Osteocyte (in vitro differentiated cells): ENCODE results near the gene LRRC46. TPM values are rescaled to one million over a fixed set of nuclear protein-coding genes. Genes with fewer than 3 reads are reported as not detected.

ENCODE experiments used
- DNase-seq: peaks from one replicate; pipeline ENCODE4 v3.0.0; 2021; ENCODE audit warnings: mixed read lengths; ENCODE audit not compliant: unreplicated experiment; ENCODE audit errors: extremely low spot score
- H3K27ac Mint-ChIP-seq: one replicate; pipeline ENCODE4 v1.8.0; 2021; ENCODE audit warnings: mild to moderate bottlenecking, mixed read lengths; ENCODE audit not compliant: unreplicated experiment
- H3K27me3 Mint-ChIP-seq: one replicate; pipeline ENCODE4 v1.8.0; 2021; ENCODE audit warnings: mixed read lengths; ENCODE audit not compliant: unreplicated experiment
- H3K36me3 Mint-ChIP-seq: one replicate; pipeline ENCODE4 v1.8.0; 2021; ENCODE audit warnings: mixed read lengths; ENCODE audit not compliant: unreplicated experiment
- H3K4me1 Mint-ChIP-seq: one replicate; pipeline ENCODE4 v1.8.0; 2021; ENCODE audit warnings: mixed read lengths; ENCODE audit not compliant: unreplicated experiment
- H3K4me3 Mint-ChIP-seq: one replicate; pipeline ENCODE4 v1.8.0; 2021; ENCODE audit warnings: mild to moderate bottlenecking, moderate library complexity, mixed read lengths; ENCODE audit not compliant: unreplicated experiment
- H3K9me3 Mint-ChIP-seq: one replicate; pipeline ENCODE4 v1.8.0; 2021; ENCODE audit warnings: mixed read lengths; ENCODE audit not compliant: unreplicated experiment
- total RNA-seq: library from RNA; stranded (reverse); gene quantifications from 2 replicates; pipeline ENCODE4 v1.2.1, GENCODE V29; 2021
- TF ChIP-seq, protein P1 (sequence below): fragments of 200-600 bp; sonication (generic); IDR thresholded peaks from 2 replicates; pipeline ENCODE4 v1.5.0; 2021; ENCODE audit warnings: antibody characterized with exemption, mild to moderate bottlenecking, moderate library complexity

Gene LRRC46
- total RNA-seq, 1 donor from 2014 or later = 0.54 TPM

DNA sequence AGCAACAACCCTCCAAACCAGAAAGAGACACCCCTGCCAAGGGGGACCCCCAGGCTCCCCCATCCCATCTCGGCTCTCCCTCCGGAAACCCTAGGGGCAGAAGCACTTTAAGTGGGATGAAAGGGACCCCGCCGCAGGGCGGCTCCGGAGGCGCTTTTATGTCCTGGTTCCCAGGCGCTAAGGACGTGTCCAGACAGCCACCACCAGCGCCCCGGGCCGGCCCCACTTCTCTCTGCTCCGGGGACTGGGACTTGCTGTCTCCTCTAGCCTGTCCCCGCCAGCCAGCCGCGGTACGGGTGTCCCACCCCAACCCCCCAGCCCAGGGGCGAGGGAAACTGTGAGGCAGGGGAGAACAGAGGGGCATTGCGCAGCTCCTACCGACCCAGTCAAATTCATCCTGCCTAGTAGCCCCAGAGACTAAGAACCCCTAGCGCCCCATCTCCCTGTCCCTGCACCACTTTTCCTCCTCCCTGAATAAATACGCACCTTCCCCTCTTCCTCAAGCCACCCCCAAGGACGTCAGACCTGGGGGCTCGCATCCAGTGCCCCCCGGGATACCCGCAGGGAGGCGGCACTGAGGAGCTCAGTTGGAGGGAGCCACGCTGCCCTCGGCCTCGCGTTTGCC, 15.4 kb downstream of the LRRC46 start:
- H3K4me3 Mint-ChIP-seq = no peak overlapping the region
- peaks cover 16% of the 10 kb centered on the region for H3K4me1 Mint-ChIP-seq
- no peaks in the 10 kb centered on the region for H3K36me3 Mint-ChIP-seq
- no peak overlapping the region for H3K27ac Mint-ChIP-seq
- TF ChIP-seq, protein P1, sequence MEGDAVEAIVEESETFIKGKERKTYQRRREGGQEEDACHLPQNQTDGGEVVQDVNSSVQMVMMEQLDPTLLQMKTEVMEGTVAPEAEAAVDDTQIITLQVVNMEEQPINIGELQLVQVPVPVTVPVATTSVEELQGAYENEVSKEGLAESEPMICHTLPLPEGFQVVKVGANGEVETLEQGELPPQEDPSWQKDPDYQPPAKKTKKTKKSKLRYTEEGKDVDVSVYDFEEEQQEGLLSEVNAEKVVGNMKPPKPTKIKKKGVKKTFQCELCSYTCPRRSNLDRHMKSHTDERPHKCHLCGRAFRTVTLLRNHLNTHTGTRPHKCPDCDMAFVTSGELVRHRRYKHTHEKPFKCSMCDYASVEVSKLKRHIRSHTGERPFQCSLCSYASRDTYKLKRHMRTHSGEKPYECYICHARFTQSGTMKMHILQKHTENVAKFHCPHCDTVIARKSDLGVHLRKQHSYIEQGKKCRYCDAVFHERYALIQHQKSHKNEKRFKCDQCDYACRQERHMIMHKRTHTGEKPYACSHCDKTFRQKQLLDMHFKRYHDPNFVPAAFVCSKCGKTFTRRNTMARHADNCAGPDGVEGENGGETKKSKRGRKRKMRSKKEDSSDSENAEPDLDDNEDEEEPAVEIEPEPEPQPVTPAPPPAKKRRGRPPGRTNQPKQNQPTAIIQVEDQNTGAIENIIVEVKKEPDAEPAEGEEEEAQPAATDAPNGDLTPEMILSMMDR = no peak
- H3K27me3 Mint-ChIP-seq = peaks cover 44% of the 10 kb centered on the region
- no peak for DNase-seq
- no peaks in the 10 kb centered on the region for H3K9me3 Mint-ChIP-seq

DNA sequence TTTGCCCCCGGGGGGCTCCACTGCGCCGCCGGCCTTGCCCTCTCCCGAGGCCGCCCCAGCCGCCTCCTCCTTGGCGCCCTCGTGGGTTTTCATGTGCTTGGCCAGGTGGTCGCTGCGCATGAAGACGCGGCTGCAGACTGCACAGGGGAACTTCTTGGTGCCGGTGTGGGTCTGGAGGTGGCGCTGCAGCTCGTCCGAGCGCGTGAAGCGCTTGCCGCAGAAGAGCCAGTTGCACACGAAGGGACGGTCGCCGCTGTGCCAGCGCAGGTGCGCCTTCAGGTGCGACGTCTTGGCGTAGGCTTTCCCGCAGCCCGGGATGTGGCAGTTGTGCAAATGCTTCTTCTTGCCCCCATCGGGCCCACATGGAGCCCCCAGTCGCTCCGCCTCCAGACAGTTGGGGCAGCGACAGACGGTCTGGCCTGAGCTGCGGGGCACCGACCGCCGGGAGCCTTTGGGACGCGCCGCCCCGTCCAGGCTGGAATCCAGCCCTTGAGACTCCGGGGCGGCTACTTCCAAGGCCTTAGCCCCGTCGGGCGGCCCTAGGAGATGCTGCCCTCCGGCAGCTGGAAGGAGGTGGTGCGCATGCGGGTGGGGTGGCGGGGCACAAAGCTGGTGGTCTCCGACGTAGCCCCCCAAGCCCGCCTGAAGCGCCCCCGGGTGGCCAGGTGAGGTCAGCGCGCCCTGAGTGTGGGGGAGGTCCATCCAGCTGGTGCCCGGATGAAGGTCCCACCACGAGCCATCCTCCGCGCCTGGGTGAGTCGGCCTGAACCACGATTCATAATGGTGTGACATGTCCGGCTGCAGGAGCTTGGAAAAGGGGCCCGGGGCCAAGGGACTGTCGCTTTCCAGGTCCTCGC, 16.1 kb downstream of the LRRC46 start:
- Mint-ChIP-seq H3K9me3 (no peaks in the 10 kb centered on the region), H3K27ac (no peak overlapping the region), H3K4me1 (peaks cover 22% of the 10 kb centered on the region), H3K36me3 (no peaks in the 10 kb centered on the region), H3K27me3 (peaks cover 51% of the 10 kb centered on the region), H3K4me3 (no peak overlapping the region)
- TF ChIP-seq, protein P1 = peak; percentile 35
- no peak for DNase-seq

DNA sequence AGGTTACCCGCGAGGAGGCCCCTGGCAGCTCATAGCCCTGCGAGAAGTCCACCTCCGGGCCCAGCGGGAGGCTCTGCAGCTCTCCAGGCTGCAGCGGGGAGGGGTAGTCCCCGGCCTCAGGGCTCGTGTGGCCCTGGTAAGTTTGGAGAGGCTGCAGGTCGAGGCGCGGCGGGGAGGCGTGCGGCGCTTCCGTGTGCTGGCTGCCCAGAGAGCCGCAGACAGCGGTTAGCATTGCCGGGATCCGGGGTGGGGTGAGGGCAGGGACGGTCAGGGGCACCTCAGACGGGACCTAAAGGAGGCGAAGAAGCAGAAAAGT, 16.7 kb downstream of the LRRC46 start:
- peaks cover 19% of the 10 kb centered on the region for H3K4me1 Mint-ChIP-seq
- H3K36me3 Mint-ChIP-seq = no peaks in the 10 kb centered on the region
- no peak for DNase-seq
- no peak overlapping the region for H3K27ac Mint-ChIP-seq
- H3K27me3 Mint-ChIP-seq = peaks cover 57% of the 10 kb centered on the region
- no peaks in the 10 kb centered on the region for H3K9me3 Mint-ChIP-seq
- TF ChIP-seq, protein P1 = no peak
- H3K4me3 Mint-ChIP-seq = no peak overlapping the region

DNA sequence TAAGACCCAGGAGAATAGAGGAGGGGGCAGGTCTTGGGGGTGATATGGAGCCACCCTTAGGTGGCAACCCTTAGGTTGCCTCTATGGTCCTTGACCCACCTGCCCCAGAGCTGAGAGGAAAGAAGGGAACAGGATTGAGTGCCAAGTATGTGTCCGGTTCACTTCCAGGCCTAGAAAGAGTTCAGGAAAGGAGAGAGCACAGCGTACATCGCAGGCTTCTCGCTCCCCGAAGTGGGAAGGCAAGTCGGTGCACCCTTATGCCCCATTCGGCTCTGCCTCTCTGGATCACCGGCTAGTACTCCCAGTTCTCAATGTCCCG, 18.9 kb downstream of the LRRC46 start:
- no peaks in the 10 kb centered on the region for H3K36me3 Mint-ChIP-seq
- TF ChIP-seq, protein P1 = no peak
- no peaks in the 10 kb centered on the region for H3K9me3 Mint-ChIP-seq
- no peak for DNase-seq
- peaks cover 18% of the 10 kb centered on the region for H3K4me1 Mint-ChIP-seq
- peak overlapping the region; percentile 27 for H3K4me3 Mint-ChIP-seq
- H3K27ac Mint-ChIP-seq = no peak overlapping the region
- H3K27me3 Mint-ChIP-seq = peaks cover 74% of the 10 kb centered on the region
